Hepatocyte (in vitro differentiated cells): ENCODE data around the gene LINC00237. TPM values are rescaled to one million over a fixed set of nuclear protein-coding genes. Genes with fewer than 3 reads are reported as not detected.

ENCODE experiments used
- DNase-seq: peaks from one replicate; pipeline ENCODE4 v3.0.0-alpha.2; 2016; ENCODE audit warnings: low spot score
- H2AFZ ChIP-seq: fragments of 200-600 bp; sonication (generic); 2 replicates; pipeline ENCODE4 v1.6.0; 2016; ENCODE audit warnings: antibody characterized with exemption, mild to moderate bottlenecking
- H3K27ac ChIP-seq: fragments of 200-600 bp; sonication (generic); 2 replicates; pipeline ENCODE4 v1.5.1; 2016; ENCODE audit warnings: mild to moderate bottlenecking
- H3K27me3 ChIP-seq: fragments of 200-600 bp; sonication (generic); 2 replicates; pipeline ENCODE4 v1.6.1; 2016
- H3K36me3 ChIP-seq: fragments of 200-600 bp; sonication (generic); replicated peaks from 2 replicates; pipeline ENCODE4 v1.5.1; 2016; ENCODE audit warnings: low read depth; ENCODE audit not compliant: insufficient read depth
- H3K4me1 ChIP-seq: fragments of 200-600 bp; sonication (generic); 2 replicates; pipeline ENCODE4 v1.5.1; 2016; ENCODE audit warnings: mild to moderate bottlenecking, moderate library complexity; ENCODE audit not compliant: insufficient read depth
- H3K4me2 ChIP-seq: fragments of 200-600 bp; sonication (generic); 2 replicates; pipeline ENCODE4 v1.6.0; 2016
- H3K4me3 ChIP-seq: fragments of 200-600 bp; sonication (generic); 2 replicates; pipeline ENCODE4 v1.5.1; 2016; ENCODE audit warnings: mild to moderate bottlenecking
- H3K79me2 ChIP-seq: fragments of 200-600 bp; sonication (generic); 2 replicates; pipeline ENCODE4 v1.6.0; 2017; ENCODE audit warnings: mild to moderate bottlenecking
- H3K9me2 ChIP-seq: fragments of 200-600 bp; sonication (generic); replicated peaks from 2 replicates; pipeline ENCODE4 v1.6.0; 2017; ENCODE audit warnings: mild to moderate bottlenecking; ENCODE audit not compliant: insufficient read depth
- H3K9me3 ChIP-seq: fragments of 200-600 bp; sonication (generic); 2 replicates; pipeline ENCODE4 v1.5.1; 2016; ENCODE audit warnings: low read depth, mild to moderate bottlenecking
- H4K20me1 ChIP-seq: fragments of 200-600 bp; sonication (generic); 2 replicates; pipeline ENCODE4 v1.6.0; 2016; ENCODE audit warnings: mild to moderate bottlenecking; ENCODE audit not compliant: insufficient read depth, poor library complexity, severe bottlenecking
- CTCF ChIP-seq: fragments of 200-600 bp; sonication (generic); IDR thresholded peaks from 2 replicates; pipeline ENCODE4 v1.5.1; 2016; ENCODE audit warnings: antibody characterized with exemption, mild to moderate bottlenecking; ENCODE audit not compliant: poor library complexity
- EZH2 ChIP-seq: fragments of 200-600 bp; sonication (generic); IDR thresholded peaks from 2 replicates; pipeline ENCODE4 v1.6.1; 2016; ENCODE audit warnings: antibody characterized with exemption, mild to moderate bottlenecking, borderline replicate concordance
- EZH2phosphoT487 ChIP-seq: fragments of 200-600 bp; sonication (generic); IDR thresholded peaks from one replicate; pipeline ENCODE4 v1.6.1; 2018; ENCODE audit warnings: antibody characterized with exemption, mild to moderate bottlenecking, low read depth, moderate library complexity; ENCODE audit not compliant: unreplicated experiment, severe bottlenecking
- WGBS: methylation state at CpG from one replicate; pipeline ENCODE4 v1.1.6; 2016; ENCODE audit warnings: low lambda C conversion rate; ENCODE audit errors: missing lambda C conversion rate; 5-methylcytosine and 5-hydroxymethylcytosine counted together
- polyA plus RNA-seq: library from polyadenylated mRNA; unstranded; fragments of >200 nt; fragmentation: Nextera tagmentation; extraction: Ambion mirVana; gene quantifications from 2 replicates; pipeline ENCODE4 v1.2.1, GENCODE V29; 2016
- total RNA-seq: library from RNA; depleted of rRNA; stranded (reverse); fragments of >200 nt; gene quantifications from 2 replicates; pipeline ENCODE4 v1.2.3, GENCODE V29; 2014

The LINC00237 gene
- total and polyA plus RNA-seq, 2 experiments from 2014 or later: not detected

DNA sequence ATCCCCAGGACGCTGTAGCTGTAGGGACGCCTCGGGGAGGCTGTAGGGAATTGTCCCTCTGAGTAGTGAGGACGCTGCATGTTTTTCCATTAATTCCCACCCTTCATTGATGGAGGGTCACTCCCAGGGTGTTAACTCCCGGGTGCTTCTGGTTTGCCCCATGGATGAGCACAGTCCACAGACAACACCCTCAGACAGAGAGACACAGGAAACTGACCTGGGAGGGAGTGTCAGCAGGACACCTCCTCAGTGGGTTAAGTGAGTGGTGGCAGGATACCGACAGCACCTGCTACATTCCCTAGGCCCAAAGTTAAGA, 53.5 kb downstream of the LINC00237 start:
- Histone ChIP-seq H3K27ac (peak overlapping the region; percentile 48), H3K79me2 (no peaks in the 10 kb centered on the region), H2AFZ (no peak overlapping the region), H3K36me3 (no peaks in the 10 kb centered on the region), H3K9me2 (no peaks in the 10 kb centered on the region), H4K20me1 (no peaks in the 10 kb centered on the region), H3K4me1 (no peaks in the 10 kb centered on the region), H3K4me2 (no peak overlapping the region), H3K27me3 (no peaks in the 10 kb centered on the region), H3K9me3 (no peaks in the 10 kb centered on the region), H3K4me3 (no peak overlapping the region)
- TF ChIP-seq CTCF (no peak), EZH2phosphoT487 (no peak), EZH2 (no peak)
- whole genome bisulfite sequencing: 75% methylated on average over 6 of the region's 6 CpGs
- DNase-seq: no peak

DNA sequence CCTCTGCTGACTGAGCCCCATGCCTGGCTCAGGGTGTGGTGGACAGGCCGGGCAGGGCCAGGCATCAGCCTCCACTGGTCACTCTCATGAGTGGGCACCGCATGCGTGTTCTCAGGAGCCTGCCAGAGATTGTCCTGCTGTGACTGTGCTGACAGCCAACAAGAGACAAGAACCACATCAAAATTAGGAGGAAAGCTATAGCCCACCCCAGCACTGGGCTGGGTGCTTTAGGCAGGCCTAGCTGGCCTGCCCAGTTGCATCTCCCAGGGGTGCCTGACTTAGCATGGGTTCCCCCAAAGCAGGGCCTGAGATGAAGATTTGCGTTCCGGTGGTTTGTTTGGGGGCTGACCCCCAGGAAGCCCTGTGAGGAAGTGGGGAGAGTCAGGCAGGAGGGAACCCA, 53.9 kb downstream of the LINC00237 start:
- Histone ChIP-seq H3K9me2 (no peaks in the 10 kb centered on the region), H2AFZ (no peak overlapping the region), H3K4me3 (no peak overlapping the region), H3K27me3 (no peaks in the 10 kb centered on the region), H3K4me2 (no peak overlapping the region), H4K20me1 (no peaks in the 10 kb centered on the region), H3K4me1 (no peaks in the 10 kb centered on the region), H3K36me3 (no peaks in the 10 kb centered on the region), H3K27ac (no peak overlapping the region), H3K79me2 (no peaks in the 10 kb centered on the region), H3K9me3 (no peaks in the 10 kb centered on the region)
- 97% methylated on average over 5 of the region's 5 CpGs for WGBS
- no peak for DNase-seq
- TF ChIP-seq EZH2phosphoT487: no peak
- TF ChIP-seq CTCF: no peak
- no peak for TF ChIP-seq EZH2

DNA sequence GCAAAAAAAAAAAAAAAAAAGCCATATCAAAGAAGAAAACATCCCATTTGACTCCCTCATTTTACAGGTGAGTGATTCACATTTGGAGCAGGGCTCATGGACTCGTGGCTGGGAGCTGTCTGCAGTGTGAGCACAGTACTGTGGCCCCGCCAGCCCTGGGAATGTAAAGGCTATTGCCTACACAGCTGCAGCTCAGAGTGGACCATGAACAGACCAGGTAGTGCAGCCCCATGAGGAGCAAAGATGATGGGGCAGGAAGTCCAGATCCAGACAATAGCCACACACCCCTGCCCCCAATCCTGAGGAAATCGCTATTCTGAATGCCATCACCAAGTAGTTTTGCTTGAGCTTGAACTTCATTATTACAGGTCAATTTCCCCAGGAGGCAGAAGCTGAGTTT, 55.4 kb downstream of the LINC00237 start:
- Histone ChIP-seq H3K27ac (no peak overlapping the region), H2AFZ (no peak overlapping the region), H3K4me3 (no peak overlapping the region), H3K79me2 (no peaks in the 10 kb centered on the region), H3K27me3 (no peaks in the 10 kb centered on the region), H3K4me1 (no peaks in the 10 kb centered on the region), H4K20me1 (no peaks in the 10 kb centered on the region), H3K4me2 (no peak overlapping the region), H3K9me2 (no peaks in the 10 kb centered on the region), H3K36me3 (no peaks in the 10 kb centered on the region), H3K9me3 (no peaks in the 10 kb centered on the region)
- WGBS: 88% methylated on average over 3 of the region's 3 CpGs
- DNase-seq: no peak
- TF ChIP-seq CTCF (no peak), EZH2phosphoT487 (no peak), EZH2 (no peak)

DNA sequence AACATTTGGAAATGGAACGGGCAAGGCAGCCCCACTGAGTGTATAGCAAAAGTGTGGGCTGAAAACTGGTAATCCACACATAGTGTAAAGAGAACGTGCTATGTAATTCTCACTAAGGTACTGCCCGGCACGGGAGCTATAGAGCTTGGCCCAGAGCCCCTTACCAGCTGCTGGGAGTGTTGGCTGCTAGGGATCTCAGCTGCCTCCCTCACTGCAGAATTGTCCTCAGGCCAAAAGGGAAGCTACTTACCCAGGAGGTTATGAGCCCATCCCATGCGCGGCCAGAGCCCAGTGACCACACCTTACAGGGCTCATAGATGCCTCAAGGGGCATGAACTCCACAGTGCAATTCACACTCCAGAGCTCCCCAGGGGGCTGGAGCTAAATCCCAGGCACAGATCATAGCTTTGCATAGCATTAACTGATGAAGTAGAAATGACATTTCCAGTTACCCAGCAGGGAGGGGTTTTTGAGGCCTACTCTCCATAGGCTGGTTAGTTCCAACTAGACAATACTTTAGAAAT, 56.8 kb downstream of the LINC00237 start:
- Histone ChIP-seq H3K4me3 (no peak overlapping the region), H3K27me3 (no peaks in the 10 kb centered on the region), H4K20me1 (no peaks in the 10 kb centered on the region), H3K36me3 (no peaks in the 10 kb centered on the region), H3K9me2 (no peaks in the 10 kb centered on the region), H3K4me2 (no peak overlapping the region), H3K27ac (no peak overlapping the region), H3K79me2 (no peaks in the 10 kb centered on the region), H2AFZ (no peak overlapping the region), H3K4me1 (no peaks in the 10 kb centered on the region), H3K9me3 (no peaks in the 10 kb centered on the region)
- WGBS: 80% methylated on average over 6 of the region's 6 CpGs
- DNase-seq: no peak
- no peak for TF ChIP-seq CTCF
- TF ChIP-seq EZH2phosphoT487: no peak
- no peak for TF ChIP-seq EZH2
